ENCODE measurements around the gene THSD4. TPM values are rescaled to one million over a fixed set of nuclear protein-coding genes. Genes with fewer than 3 reads are reported as not detected.

The THSD4 gene
- total and polyA plus RNA-seq, 9 of the 15 experiments (the other 6 are each of a cell fraction or from before 2014, with no cell fraction given) = 0.04 TPM; not detected in 5

- WGBS (ENCODE audit: insufficient coverage, low coverage, missing lambda C conversion rate) = 2% methylated on average over 3 of the region's 3 CpGs
- H4K20me1 ChIP-seq (replicated peaks; ENCODE audit: control insufficient read depth, insufficient read depth, low read length) = no peaks in the 10 kb centered on the region
- H3K9ac ChIP-seq (ENCODE audit: insufficient read depth in 1 of 2, low read depth in 2 of 2, low read length in 2 of 2) = no peak overlapping the region
- in situ Hi-C loops (cut with MboI) (no loop called here), intact Hi-C loops (cut with micrococcal nuclease) (no loop called here)
- H3K79me2 ChIP-seq (ENCODE audit: control insufficient read depth, insufficient read depth, low read length) = no peaks in the 10 kb centered on the region
- ChIA-PET POLR2A (no interaction called here), CTCF (ENCODE audit: low intra/inter-chr PET ratio) (no interaction called here)
- H3K9me3 ChIP-seq (replicated peaks; ENCODE audit: control insufficient read depth, insufficient read depth, low read depth, low read length) = no peaks in the 10 kb centered on the region
- FAIRE-seq = no peak
- no peak overlapping the region for H2AFZ ChIP-seq (ENCODE audit: low read depth, low read length)
- no peaks in the 10 kb centered on the region for H3K27me3 ChIP-seq (ENCODE audit: control insufficient read depth in 2 of 2, insufficient read depth in 2 of 2, low read length in 2 of 2)
- no peak overlapping the region for H3K27ac ChIP-seq (ENCODE audit: extremely low read depth, low read depth, low read length)
- TF ChIP-seq ZBTB11 (CRISPR knock-in tag; IDR thresholded peaks at IDR 0.05) (peak in 1 of 3 experiments; percentile 71; a peak in 1 of 6 replicates), E2F8 (IDR thresholded peaks at IDR 0.05; ENCODE audit: low read depth, partially characterized antibody) (no peak), REST (IDR thresholded peaks at IDR 0.05; ENCODE audit: borderline replicate concordance) (peak; percentile 50; the same call in 1 of the 2 replicates), REST (CRISPR knock-in tag; IDR thresholded peaks at IDR 0.05; ENCODE audit: low read depth) (no peak)
- H3K9me1 ChIP-seq (ENCODE audit: control insufficient read depth, insufficient read depth, low read length) = no peaks in the 10 kb centered on the region
- no peaks in the 10 kb centered on the region for H3K36me3 ChIP-seq (ENCODE audit: control insufficient read depth, insufficient read depth, low read length)
- DNase-seq (ENCODE audit: extremely low read depth in 1 of 4, low spot score in 3 of 4) = no peak
- no peak overlapping the region for H3K4me3 ChIP-seq
- no peak for ATAC-seq
- no peaks in the 10 kb centered on the region for H3K4me1 ChIP-seq (replicated peaks in 1 of 2; ENCODE audit: control insufficient read depth in 2 of 2, insufficient read depth in 2 of 2, low read length in 2 of 2)
- no peak overlapping the region for H3K4me2 ChIP-seq (ENCODE audit: insufficient read depth, low read length)
- BruUV-seq (replicated peaks) = no TSS peak
Measured at GRCh38 chr15:71096676-71097075, 18.6 kb upstream of the THSD4 start.
